Left ventricle myocardium superior (tissue), 1 donor: ENCODE results near the gene YLPM1. TPM values are rescaled to one million over a fixed set of nuclear protein-coding genes. Genes with fewer than 3 reads are reported as not detected.

Experiments
- ATAC-seq: fragments of 200-7000 bp; cut with Tn5 transposase; one replicate; pipeline ENCODE4 v1.9.1; 2020; ENCODE audit warnings: mild to moderate bottlenecking, moderate library complexity
- DNase-seq: peaks from one replicate; pipeline ENCODE4 v3.0.0-alpha.2; 2020
- intact Hi-C: fragments of 100-400 bp; cut with micrococcal nuclease; formaldehyde crosslinking; loops from one replicate; pipeline ENCODE4 v1.11.0; 2022
- total RNA-seq: library from RNA; stranded (reverse); fragmentation: NEBNext Ultra II Directional; extraction: Animal tissue kit (Norgen Biotek cat#: 25700); gene quantifications from one replicate; pipeline ENCODE4 v1.2.1, GENCODE V29; 2021
- donor health status: DM: no; HTN: yes; CAD: no; lungs with severe emphysema.

The YLPM1 gene
- total RNA-seq, 1 donor from 2014 or later = 26.4 TPM

- DNase-seq = no peak
- intact Hi-C loops = no loop called here
- ATAC-seq = no peak
These were observed 23.7 kb downstream of the YLPM1 start for GRCh38 chr14:74786796-74787315.

GRCh38 chr14:74792249-74793039 is 29.3 kb downstream of the YLPM1 start:
- intact Hi-C loops = no loop called here
- DNase-seq (no peak), ATAC-seq (no peak)

- DNase-seq (no peak), ATAC-seq (no peak)
- intact Hi-C loops = no loop called here
These were observed 30.5 kb downstream of the YLPM1 start for GRCh38 chr14:74793506-74794155.

- DNase-seq (no peak), ATAC-seq (no peak)
- intact Hi-C loops = no loop called here
These were observed 31.8 kb downstream of the YLPM1 start for GRCh38 chr14:74794947-74795346.

GRCh38 chr14:74799765-74800164 is 36.6 kb downstream of the YLPM1 start:
- ATAC-seq (no peak), DNase-seq (no peak)
- intact Hi-C loops = no loop called here

GRCh38 chr14:74800780-74801179 is 37.7 kb downstream of the YLPM1 start:
- intact Hi-C loops = no loop called here
- ATAC-seq (no peak), DNase-seq (no peak)

GRCh38 chr14:74801396-74801795 is 38.3 kb downstream of the YLPM1 start:
- intact Hi-C loops = no loop called here
- DNase-seq (no peak), ATAC-seq (no peak)

- intact Hi-C loops = no loop called here
- DNase-seq = no peak
- ATAC-seq = peak; percentile 37
These were observed 41.2 kb downstream of the YLPM1 start for GRCh38 chr14:74804219-74804825.

GRCh38 chr14:74807853-74808545 is 44.9 kb downstream of the YLPM1 start:
- intact Hi-C loops = no loop called here
- ATAC-seq = no peak
- no peak for DNase-seq

GRCh38 chr14:74816124-74816523 is 53.0 kb downstream of the YLPM1 start:
- DNase-seq = no peak
- no peak for ATAC-seq
- intact Hi-C loops = no loop called here

- DNase-seq = no peak
- intact Hi-C loops = no loop called here
- no peak for ATAC-seq
These were observed 57.2 kb downstream of the YLPM1 start for GRCh38 chr14:74820288-74820687.

GRCh38 chr14:74821267-74821915 is 58.3 kb downstream of the YLPM1 start:
- DNase-seq (no peak), ATAC-seq (no peak)
- intact Hi-C loops = no loop called here

GRCh38 chr14:74824997-74825396 is 61.9 kb downstream of the YLPM1 start:
- no peak for ATAC-seq
- intact Hi-C loops = no loop called here
- DNase-seq = no peak

- intact Hi-C loops = no loop called here
- no peak for DNase-seq
- ATAC-seq = no peak
These were observed 63.5 kb downstream of the YLPM1 start for GRCh38 chr14:74826574-74826973.

GRCh38 chr14:74829251-74829650 is 66.1 kb downstream of the YLPM1 start:
- DNase-seq = no peak
- ATAC-seq = no peak
- intact Hi-C loops = no loop called here

- DNase-seq (no peak), ATAC-seq (no peak)
- intact Hi-C loops = no loop called here
These were observed 69.7 kb downstream of the YLPM1 start for GRCh38 chr14:74832849-74833248.

GRCh38 chr14:74834692-74835392 is 71.7 kb downstream of the YLPM1 start:
- intact Hi-C loops = no loop called here
- no peak for ATAC-seq
- no peak for DNase-seq

GRCh38 chr14:74835645-74836250 is 72.6 kb downstream of the YLPM1 start:
- DNase-seq (no peak), ATAC-seq (no peak)
- intact Hi-C loops = no loop called here
